HL-60/S4 (cell line): ENCODE results near the gene AQP11.

Experiments used
- in situ Hi-C: fragments of 300-500 bp; cut with MboI; formaldehyde crosslinking; loops from 2 replicates; pipeline ENCODE4 v1.14.3; 2022; ENCODE audit warnings: low sequenced_read_pairs

The AQP11 gene

GRCh38 chr11:77654770-77655434, 65.1 kb downstream of the AQP11 start:
- in situ Hi-C loops, result no loop called here

GRCh38 chr11:77656362-77656761, 66.6 kb downstream of the AQP11 start:
- in situ Hi-C loops, result no loop called here

- in situ Hi-C loops, result no loop called here
Observed at GRCh38 chr11:77658213-77659013, 68.7 kb downstream of the AQP11 start.
